ENCODE results near the gene ZFHX3.
A peak's percentile ranks its signal among the peaks of the same experiment; 100 is the strongest.

The ZFHX3 gene

DNA sequence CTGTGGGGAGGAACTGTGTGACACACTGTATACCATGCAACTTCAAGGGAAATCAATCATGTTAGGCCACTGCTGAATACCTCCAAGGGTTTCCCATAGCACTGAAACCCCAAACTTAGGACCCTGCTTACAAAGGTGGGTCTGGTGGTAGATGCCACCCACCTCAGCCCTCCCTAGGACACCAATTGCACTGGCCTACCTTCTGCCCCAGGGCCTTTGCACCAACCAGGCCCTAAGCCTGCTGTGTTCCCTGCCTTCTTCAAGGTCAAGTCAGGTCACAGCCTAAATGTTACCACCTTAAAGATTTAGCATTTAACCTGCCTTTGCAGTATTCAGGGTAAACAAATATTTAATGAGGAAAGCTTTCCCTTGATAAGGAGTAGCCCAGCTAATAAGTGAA, 185.8 kb downstream of the ZFHX3 start:
- no peak for DNase-seq

DNA sequence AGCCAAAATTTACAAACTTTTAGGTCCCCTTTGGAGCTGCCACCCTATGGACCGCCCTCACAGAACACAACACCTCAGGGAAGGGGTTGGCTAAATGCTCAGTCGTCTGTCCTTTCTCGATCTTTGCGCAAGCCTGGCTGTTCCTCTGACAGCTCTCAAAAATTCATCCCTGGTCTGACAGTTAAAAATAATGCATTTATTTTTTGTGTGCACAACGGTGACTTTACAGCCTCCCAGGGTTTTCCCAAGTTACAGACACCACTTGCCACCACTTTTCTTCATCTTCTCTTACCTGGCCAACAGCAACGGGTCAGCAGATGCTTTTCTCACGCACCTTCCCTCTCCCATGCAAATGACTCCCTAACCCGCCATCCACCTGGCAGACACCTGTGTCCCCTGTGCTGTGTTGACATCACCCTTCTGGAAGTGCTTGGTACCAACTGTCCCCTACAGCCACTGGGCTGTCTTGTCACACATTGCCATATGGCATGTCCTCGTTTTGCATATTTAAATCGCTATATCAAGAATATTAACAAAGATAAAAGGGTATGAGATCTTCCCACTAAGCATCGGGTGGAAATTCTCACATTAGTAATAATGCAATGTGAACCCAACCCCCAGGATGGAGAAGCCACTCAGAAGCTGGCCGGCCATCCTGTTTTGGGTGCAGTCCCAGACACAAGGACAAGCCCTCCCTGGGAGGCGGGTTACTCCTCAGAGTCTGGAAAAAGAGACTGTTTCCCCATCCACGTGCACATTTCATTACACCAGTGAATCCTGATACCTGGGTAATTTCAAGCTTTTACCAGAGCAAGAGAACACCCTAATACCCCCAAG, 187.0 kb downstream of the ZFHX3 start:
- no peak for DNase-seq

DNA sequence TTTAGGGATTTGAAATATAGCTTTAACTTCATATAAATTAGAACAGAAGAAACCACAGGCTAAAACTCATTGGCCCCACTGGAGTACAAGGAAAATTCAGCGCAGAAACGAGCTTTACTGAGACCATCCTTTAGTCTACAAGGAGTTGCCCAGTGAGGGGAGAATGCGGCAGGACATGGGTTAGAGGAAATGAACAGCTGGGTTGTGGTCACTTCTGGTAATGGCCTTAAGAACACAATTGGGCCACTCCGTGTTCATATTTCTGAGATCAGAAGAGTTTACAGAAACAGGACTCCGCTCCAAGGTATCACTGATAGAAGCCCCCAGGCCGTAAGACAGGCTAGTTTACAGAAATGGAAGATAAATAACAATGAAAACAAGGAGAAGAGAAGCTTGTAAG, 188.3 kb downstream of the ZFHX3 start:
- no peak for DNase-seq

DNA sequence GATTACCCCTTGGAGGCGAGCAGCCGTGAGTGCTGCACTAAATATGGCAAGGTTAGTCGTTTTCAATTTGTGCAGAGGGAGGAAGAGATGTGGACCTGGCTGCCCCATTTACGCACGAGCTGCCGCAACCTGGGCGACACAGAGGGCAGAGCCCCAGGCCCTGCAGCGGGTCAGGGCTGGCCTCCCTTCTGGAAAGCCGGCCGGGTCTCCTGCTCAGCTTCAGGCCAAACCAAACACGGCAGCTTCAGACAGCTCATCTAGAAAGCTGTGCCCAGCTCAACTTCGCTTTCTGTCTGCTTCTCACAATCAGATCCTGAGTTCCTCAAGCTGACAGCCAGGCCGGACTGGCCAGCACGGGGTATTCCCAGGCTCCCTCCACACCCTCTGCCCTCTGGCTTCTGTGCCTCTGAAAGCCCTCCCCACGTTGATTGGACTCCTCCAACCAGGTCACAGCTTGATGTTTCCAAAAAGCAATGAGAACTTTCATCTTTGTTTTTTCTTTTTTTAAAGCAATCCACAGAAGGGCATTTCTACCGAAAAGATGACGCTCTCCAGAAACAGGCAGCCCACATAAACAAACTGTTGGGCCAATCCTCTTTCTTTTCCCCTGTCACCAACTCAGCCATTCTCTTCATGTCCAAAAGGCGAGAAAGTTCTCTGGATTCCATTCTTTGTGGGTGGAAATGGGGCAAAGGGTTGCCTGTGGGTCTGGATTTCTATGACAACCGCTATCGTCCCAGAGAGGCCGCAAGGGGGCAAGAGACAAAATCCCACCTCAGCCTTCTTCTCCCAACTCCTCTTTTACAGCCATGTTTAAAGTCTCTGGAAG, 189.0 kb downstream of the ZFHX3 start:
- DNase-seq = no peak

DNA sequence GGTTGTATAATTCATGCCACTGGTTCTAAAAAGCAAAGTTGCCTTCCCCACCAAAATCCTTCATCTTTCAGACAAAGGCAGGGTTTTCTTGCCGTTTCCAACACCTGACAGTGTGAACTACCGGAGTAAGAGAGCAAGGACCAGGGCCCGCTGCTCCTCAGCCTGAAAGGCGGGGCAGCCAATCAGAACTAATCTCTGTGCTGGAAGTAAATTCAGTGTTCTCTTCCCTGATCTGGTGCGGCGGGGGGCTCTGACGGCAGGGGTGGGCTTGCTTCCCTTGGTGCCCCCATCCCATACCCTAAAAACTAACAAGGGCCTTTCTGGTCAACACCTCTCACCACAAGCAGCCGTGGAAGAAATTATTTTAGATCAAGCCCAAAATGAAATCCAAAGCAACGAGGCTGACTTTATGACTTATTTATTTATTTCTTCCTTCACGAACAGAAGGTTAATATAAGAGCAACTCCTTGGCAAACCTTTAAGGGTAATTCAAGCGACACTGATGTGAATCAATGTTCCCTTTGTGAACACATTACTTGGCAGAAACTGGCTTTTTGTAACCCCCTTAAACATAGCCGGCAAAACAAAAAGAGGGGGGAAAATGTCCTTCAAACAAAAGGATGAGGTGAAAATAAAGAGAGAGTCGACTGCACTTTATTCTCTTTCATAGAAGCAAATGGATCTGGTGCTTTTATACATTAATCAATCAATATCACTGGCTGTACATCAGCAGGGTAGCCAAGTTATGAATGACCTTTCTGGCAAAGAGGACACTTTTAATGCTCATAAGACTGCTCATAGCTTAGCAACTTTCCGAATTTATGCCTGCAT, 189.9 kb downstream of the ZFHX3 start:
- no peak for DNase-seq

DNA sequence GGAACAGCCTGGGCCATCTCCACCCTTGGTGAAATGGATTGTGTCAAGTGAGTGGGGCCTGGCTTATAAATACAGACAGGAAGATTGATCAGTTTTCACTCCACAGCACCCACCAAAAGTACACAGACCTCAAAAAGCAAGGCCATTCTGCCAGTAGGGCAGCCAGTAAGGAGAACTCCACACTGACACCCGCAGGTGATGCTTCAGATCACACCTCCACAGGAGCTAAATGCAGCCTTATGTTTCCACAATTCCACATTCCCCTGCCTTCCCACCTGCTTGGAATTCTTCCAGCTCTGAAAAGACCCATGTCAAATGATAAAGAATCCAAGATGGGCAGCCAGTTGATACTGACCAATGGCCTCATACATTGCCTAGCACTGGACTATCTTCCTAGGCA, 191.1 kb downstream of the ZFHX3 start:
- no peak for DNase-seq

DNA sequence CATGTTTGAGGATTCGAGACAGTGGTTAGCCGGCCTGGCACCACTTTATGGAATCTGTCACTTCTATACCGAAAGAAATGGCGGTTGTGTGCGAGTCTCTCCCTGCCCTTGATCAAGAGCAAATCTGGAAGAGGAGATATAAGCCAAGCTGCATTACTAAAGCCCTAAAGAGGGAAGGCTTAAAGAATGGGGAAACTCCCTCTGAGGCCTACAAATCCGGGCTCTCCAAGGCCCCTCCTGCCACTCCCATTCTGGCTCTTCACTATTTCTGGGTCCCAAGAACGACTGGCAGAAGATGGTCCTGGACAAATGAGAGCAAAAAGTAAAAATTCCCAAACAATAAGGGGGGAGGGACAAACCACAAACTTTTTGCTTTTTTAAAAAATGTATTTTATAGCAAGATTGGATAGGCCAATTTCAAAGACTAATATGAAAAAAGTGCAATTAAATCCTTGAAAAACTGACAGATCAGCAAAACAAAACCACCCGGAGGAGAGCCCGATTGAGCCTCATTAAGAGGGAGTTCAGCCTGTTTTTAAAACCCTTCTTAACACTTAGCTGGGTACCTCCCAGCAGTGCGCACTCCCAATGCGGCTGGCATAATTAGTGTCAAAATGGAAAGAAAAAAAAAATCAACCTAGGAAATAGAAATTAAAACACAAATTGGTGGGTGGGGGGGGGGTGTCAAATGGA, 193.5 kb downstream of the ZFHX3 start:
- no peak for DNase-seq

DNA sequence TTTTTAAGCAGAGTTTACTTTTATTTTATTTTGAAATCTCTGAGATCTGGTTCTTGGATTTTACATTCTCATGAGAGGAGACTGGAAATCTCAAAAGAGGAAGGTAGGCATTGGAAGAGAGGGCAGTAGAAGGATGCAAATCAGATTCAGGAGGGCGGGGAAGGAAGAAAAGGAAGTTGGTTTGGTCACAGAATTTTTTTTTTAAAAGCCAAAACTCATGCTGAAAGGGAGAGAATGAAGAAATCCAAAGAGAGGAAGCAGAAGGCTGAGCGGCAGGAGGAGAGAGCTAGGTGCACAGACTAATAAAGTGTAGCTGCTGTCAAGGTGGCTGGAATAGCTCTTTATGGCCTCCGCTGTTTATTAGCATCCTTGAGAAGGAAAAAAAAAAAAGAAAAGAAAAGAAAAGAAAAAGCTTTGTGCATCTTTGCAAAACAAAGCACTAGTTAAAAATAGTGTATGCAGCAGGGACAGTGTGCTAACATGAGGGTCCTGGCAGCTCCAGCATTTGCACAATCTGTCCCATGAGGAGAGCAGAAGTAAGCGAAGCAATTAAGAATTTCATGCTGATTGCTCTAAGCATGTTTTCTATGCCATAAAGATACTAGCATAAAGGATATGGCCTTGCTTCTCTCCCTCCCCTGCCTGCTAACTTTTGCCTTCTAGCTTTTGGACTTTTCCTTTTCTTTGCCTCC, 194.2 kb downstream of the ZFHX3 start:
- DNase-seq = peak; percentile 77

DNA sequence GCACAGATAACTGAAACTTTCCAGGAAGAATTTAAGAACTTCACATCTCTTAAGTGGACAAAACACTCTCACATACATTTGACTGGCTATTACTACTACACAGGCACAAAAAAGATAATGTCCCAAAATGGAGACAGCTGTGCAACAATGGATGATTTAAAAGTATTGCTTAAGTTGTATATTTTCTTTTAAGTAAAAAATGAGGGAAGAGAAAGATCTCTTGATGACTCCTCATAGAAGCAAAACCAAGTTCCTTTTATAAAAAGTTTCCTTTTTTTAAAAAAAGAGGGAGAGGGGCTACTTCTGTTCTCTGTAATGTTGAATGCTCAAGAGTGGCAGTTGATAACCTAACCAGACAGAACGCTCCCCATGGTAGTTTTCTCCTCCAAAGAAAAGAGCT, 195.5 kb downstream of the ZFHX3 start:
- DNase-seq = no peak

DNA sequence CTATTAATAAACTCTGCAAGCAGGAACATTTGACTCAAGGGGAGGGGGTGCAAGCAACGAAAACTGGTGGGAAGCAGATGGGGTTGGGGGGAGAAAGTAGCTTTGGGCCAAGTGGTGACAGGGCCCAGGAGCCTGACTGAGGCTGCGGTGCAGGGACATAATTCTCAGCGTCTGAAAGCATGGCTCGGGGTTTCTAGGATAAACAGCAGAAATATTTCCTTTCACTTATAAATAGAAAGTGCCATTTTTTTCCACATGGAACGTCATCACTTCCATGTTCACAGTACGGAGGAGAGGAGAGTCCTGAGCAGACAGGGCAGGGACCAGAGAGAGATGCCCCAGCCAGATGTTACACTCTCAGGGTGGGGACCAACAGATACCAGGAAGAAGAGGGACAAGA, 197.1 kb downstream of the ZFHX3 start:
- no peak for DNase-seq

DNA sequence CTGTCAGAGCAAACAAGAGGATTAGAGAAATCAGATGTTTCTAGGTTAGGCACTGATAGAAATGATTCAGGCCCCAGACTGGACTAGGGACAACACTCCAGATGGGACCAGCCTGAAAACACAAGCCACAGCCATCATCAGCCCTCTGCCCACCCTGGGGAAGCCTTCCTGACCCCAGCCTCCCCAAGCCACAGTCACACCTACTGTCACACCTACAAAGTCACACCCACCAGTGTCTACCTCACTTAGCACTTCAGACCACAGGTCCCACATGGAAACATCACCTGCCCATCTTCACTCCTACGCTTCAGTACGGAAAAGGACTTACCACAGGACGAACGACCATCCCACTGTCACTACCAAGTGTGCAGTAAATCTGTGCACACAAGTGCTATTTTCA, 197.9 kb downstream of the ZFHX3 start:
- no peak for DNase-seq

DNA sequence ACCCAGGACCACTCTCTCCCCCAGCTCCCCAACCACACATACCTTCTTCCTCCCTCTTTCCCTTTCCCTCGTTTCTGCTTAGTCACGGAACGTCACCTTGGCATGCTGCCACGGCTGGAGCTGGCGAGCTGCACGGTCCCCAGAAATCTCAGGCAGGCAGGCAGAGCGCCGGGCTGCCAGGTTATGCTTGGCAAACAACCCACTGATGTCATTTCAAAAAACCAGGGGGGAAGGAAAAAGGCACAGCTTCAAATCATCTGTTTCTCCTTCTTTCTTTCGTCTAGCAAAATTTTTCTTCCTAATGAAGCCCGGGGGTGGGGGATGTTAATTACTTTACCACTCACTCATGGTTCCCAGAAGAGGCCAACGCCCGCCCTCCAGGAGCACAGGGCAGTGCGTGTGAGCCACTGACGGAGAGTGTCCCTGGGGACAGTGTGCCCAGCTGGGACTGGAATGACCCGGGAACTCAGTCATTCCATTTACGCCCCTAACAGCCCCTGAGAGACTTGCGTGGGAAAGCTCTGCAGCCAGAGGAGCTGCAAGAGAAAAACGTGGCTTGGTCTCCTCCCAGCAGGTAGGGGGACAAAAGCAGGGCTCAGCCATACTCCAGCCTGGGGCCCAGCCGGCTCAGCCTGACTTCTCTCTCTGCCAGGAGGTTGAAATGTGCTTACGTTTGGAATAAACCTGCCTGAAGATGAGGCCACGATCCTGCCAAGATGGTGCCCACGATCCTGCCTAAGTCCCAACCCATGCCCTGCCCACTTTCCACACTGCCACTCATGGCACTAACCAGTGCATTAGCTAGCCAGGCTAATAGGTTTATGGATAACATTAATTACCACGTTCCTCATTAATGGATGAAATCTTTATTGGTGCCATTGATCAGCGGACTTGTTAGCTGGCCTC, 198.9 kb downstream of the ZFHX3 start:
- DNase-seq = no peak

DNA sequence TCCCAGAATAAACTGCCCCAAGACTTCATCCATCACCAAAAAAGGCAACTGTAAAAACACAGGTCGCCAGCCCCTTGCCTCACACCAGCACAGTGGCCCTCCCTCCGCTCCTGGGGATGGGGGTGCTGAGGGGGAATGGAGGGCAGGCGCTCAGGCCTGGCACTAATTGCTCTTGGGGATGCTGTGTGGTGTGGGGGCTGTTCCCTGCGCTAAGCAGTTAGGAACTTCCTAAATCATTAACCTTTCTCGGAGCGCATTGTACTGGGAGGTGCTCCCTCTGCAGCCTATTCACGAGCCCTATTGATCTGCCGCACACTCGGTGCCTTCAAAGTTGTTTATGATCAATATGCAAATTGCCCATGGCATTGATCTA, 199.9 kb downstream of the ZFHX3 start:
- DNase-seq = no peak

DNA sequence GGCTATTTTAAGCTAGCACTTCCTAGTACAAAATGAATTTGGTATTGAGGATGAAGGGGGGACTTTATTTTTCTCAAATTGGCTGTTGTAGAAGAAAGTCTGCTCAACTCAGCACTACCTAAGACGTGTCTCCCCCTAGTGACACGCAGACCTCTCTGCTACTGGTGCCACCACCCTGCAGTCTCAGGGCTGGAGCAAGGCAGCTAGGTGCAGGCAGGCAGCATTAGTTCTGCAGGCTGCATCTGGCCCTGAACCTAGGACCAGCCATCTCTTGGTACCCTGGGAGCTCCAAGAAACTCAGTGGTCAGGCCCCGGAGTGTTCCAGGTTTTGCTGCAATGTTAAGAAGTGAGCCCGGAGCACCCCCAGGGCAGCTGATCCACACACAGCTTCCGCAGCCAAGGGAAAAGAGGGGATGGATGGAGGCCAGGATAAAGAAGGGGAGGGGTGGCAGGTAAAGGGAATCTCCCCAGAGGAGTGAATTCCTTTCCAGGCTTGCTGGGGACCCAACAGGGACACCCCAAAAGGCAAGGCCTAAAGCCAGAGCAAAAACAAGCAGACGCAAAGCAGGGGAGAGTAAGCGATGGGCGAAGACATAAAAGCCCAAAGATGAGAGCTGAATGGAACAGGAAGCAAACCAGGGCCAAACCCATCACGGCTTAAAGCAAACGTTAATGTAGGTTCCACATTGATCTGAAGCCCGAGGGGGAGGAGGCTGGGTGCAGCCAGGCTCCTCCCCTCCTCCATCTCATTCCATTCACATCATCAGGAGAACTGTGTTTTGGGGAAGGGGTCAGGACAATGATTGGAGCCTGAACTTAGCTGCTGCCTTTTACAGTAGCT, 200.5 kb downstream of the ZFHX3 start:
- DNase-seq = peak; percentile 28

DNA sequence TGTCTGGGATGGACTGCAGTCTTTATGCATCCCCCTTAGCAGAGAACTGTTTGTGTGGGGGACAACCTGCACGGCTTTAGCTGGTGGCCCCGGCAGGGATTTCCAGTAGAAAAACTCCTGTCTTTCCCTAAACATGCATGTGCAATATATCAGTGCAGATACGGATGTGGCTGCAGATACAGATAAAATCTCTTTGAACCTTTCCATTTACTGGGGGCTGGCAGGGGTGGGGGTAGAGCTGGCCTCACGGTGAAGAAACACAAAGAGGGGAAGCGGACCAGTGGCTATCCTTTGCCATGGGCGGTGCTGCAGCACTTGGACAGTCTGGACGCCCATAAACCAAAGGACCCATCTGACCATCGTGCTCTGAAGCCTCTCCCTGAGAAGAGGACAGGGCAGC, 201.3 kb downstream of the ZFHX3 start:
- DNase-seq = no peak

DNA sequence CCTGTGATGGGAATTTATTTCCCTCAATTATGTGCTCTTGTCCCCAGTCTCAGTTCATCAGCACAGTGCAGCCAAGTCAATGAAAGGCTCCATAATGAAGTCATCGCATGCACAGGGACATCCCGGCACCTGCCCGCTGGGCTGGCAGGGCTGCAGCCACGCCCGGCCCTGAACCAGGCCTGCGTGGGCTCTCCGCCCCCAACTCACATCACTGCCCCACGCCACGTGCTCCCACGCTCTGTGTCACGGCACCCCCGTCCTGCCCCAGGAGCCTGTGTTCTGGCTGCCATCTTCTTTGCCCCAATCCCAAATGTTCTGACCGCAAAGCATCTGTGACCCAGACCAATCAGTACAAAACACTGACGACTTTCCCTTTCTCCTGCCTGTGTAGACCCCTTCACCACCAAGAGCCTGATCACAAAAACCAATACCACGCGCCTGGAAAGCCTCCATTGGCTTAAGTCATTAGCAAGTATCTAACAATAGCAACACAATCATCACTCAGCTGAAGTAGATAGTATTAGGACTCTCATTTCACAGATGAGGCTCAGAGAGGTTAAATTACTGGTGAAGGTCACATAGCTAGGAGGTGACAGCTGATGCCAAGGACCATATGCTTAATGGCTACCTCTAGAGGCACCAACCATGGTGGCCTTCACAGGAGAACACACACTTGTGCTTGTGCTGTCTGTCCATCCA, 202.5 kb downstream of the ZFHX3 start:
- DNase-seq = no peak

DNA sequence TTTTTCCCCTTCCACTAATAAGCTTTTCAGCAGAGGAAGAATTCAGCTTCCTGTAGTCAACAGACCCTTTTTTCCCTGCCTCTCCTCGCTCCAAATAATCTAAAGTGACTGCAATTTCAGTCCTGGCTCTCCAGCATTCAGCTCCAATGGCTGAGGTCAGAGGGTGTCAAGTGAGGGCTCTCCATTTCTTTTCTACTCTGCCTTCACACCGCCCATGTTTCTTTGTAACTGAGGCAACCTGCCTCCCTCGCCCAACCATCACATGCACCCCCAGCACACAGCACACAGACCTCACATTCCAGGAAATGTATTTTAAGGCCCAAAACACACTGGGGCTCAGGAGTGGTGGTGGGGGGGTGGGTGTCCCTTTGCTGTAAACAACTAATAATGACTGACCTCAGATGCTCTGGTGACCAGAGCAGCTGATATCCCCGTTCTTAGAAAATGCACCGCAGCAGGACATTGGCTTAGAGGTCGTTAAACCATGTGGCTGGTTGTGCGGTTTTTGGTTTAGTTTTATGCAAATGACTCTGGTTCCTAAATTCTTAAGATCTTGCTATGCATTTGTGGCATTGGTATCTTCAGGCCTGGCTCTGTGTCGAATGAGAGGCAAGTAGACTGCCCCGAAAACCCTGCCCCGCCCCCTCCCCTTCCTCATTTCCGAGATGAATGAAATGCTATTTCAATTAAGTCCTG, 203.6 kb downstream of the ZFHX3 start:
- DNase-seq = peak; percentile 78

DNA sequence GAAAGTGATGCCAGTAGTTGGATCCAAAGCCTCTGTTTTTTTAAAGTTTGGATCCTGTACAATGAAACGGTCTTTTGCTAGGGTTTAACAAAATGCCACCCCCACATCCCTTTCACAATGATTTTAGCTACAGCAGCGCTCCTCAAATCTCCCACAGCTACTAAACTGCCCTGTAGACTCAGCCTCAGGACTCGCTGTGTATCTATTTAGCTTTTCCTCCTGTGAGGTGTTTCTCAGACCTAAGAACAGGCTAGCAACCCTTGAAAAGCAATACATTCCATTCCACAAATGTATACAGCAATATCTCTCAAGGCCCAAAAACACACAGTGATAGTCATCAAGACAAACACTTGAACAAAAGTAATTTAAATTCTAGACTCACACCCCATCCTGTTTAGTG, 206.4 kb downstream of the ZFHX3 start:
- DNase-seq = no peak

Measured in MV-4-11 (cell line).